Stomach smooth muscle (tissue), 2 donors: Measurements from ENCODE around the gene LRRC53.

Source experiments
- H3K27ac ChIP-seq: one replicate; pipeline ENCODE4 v1.7.0; 2013; ENCODE audit warnings: mild to moderate bottlenecking, low read length, inconsistent platforms
- H3K27me3 ChIP-seq, 2 donors: one replicate each; pipeline ENCODE4 v1.7.0; 2013; ENCODE audit warnings: low read length in 2 of 2; ENCODE audit not compliant: insufficient read depth in 2 of 2, control insufficient read depth in 1 of 2
- H3K36me3 ChIP-seq, 2 donors: one replicate each; pipeline ENCODE4 v1.7.0; 2013; ENCODE audit warnings: low read length in 2 of 2; ENCODE audit not compliant: control insufficient read depth in 2 of 2, insufficient read depth in 2 of 2
- H3K4me1 ChIP-seq: one replicate; pipeline ENCODE4 v1.7.0; 2013; ENCODE audit warnings: low read length; ENCODE audit not compliant: control insufficient read depth, insufficient read depth
- H3K4me3 ChIP-seq, 2 donors: one replicate each; pipeline ENCODE4 v1.7.0; 2013; ENCODE audit warnings: low read length in 2 of 2
- H3K9ac ChIP-seq, 2 donors: one replicate each; pipeline ENCODE4 v1.7.0; 2013; ENCODE audit warnings: low read length in 2 of 2, mild to moderate bottlenecking in 1 of 2
- H3K9me3 ChIP-seq, 2 donors: one replicate each; pipeline ENCODE4 v1.7.0; 2013; ENCODE audit warnings: low read length in 2 of 2; ENCODE audit not compliant: control insufficient read depth in 2 of 2
- donor health status: healthy.
- donor health status: Pancreatic carcinoma.

LRRC53 gene

GRCh38 chr1:74498901-74499300, 13.5 kb downstream of the LRRC53 start:
- Histone ChIP-seq H3K36me3 (no peaks in the 10 kb centered on the region), H3K4me3 (no peak overlapping the region), H3K27ac (no peak overlapping the region), H3K9ac (no peak overlapping the region), H3K4me1 (peaks cover 8% of the 10 kb centered on the region), H3K9me3 (no peaks in the 10 kb centered on the region), H3K27me3 (no peaks in the 10 kb centered on the region)

- H3K36me3 ChIP-seq: no peaks in the 10 kb centered on the region
- no peaks in the 10 kb centered on the region for H3K27me3 ChIP-seq
- peaks cover 8% of the 10 kb centered on the region for H3K4me1 ChIP-seq
- no peak overlapping the region for H3K27ac ChIP-seq
- H3K9me3 ChIP-seq: no peaks in the 10 kb centered on the region
- no peak overlapping the region for H3K9ac ChIP-seq
- H3K4me3 ChIP-seq: no peak overlapping the region
These were observed 15.7 kb downstream of the LRRC53 start for GRCh38 chr1:74496669-74497068.

- Histone ChIP-seq H3K4me3 (no peak overlapping the region), H3K9me3 (no peaks in the 10 kb centered on the region), H3K36me3 (no peaks in the 10 kb centered on the region), H3K4me1 (no peaks in the 10 kb centered on the region), H3K9ac (no peak overlapping the region), H3K27ac (no peak overlapping the region), H3K27me3 (no peaks in the 10 kb centered on the region)
These were observed 26.4 kb downstream of the LRRC53 start for GRCh38 chr1:74486036-74486435.

GRCh38 chr1:74485622-74486021, 26.8 kb downstream of the LRRC53 start:
- H3K4me3 ChIP-seq: no peak overlapping the region
- no peaks in the 10 kb centered on the region for H3K9me3 ChIP-seq
- H3K27me3 ChIP-seq: no peaks in the 10 kb centered on the region
- H3K27ac ChIP-seq: no peak overlapping the region
- no peaks in the 10 kb centered on the region for H3K4me1 ChIP-seq
- H3K36me3 ChIP-seq: no peaks in the 10 kb centered on the region
- H3K9ac ChIP-seq: no peak overlapping the region

- no peaks in the 10 kb centered on the region for H3K36me3 ChIP-seq
- H3K4me3 ChIP-seq: no peak overlapping the region
- no peaks in the 10 kb centered on the region for H3K9me3 ChIP-seq
- H3K4me1 ChIP-seq: no peaks in the 10 kb centered on the region
- no peak overlapping the region for H3K27ac ChIP-seq
- no peaks in the 10 kb centered on the region for H3K27me3 ChIP-seq
- no peak overlapping the region for H3K9ac ChIP-seq
These were observed 30.8 kb downstream of the LRRC53 start for GRCh38 chr1:74481607-74482006.

- no peaks in the 10 kb centered on the region for H3K27me3 ChIP-seq
- no peaks in the 10 kb centered on the region for H3K9me3 ChIP-seq
- H3K9ac ChIP-seq: no peak overlapping the region
- H3K27ac ChIP-seq: no peak overlapping the region
- H3K4me3 ChIP-seq: no peak overlapping the region
- H3K4me1 ChIP-seq: no peaks in the 10 kb centered on the region
- no peaks in the 10 kb centered on the region for H3K36me3 ChIP-seq
These were observed 32.3 kb downstream of the LRRC53 start for GRCh38 chr1:74480068-74480467.

- no peak overlapping the region for H3K9ac ChIP-seq
- no peaks in the 10 kb centered on the region for H3K9me3 ChIP-seq
- no peak overlapping the region for H3K4me3 ChIP-seq
- no peaks in the 10 kb centered on the region for H3K4me1 ChIP-seq
- no peak overlapping the region for H3K27ac ChIP-seq
- H3K36me3 ChIP-seq: no peaks in the 10 kb centered on the region
- H3K27me3 ChIP-seq: no peaks in the 10 kb centered on the region
These were observed 33.4 kb downstream of the LRRC53 start for GRCh38 chr1:74478979-74479378.

- Histone ChIP-seq H3K36me3 (no peaks in the 10 kb centered on the region), H3K9me3 (no peaks in the 10 kb centered on the region), H3K27ac (no peak overlapping the region), H3K27me3 (no peaks in the 10 kb centered on the region), H3K9ac (no peak overlapping the region), H3K4me1 (no peaks in the 10 kb centered on the region), H3K4me3 (no peak overlapping the region)
These were observed 37.8 kb downstream of the LRRC53 start for GRCh38 chr1:74474585-74474984.

- H3K4me1 ChIP-seq: no peaks in the 10 kb centered on the region
- H3K36me3 ChIP-seq: no peaks in the 10 kb centered on the region
- H3K27me3 ChIP-seq: no peaks in the 10 kb centered on the region
- H3K4me3 ChIP-seq: no peak overlapping the region
- no peaks in the 10 kb centered on the region for H3K9me3 ChIP-seq
- H3K27ac ChIP-seq: no peak overlapping the region
- no peak overlapping the region for H3K9ac ChIP-seq
These were observed 40.9 kb downstream of the LRRC53 start for GRCh38 chr1:74471470-74471869.

GRCh38 chr1:74470936-74471335, 41.5 kb downstream of the LRRC53 start:
- Histone ChIP-seq H3K9ac (no peak overlapping the region), H3K27ac (no peak overlapping the region), H3K4me1 (no peaks in the 10 kb centered on the region), H3K4me3 (no peak overlapping the region), H3K27me3 (no peaks in the 10 kb centered on the region), H3K36me3 (no peaks in the 10 kb centered on the region), H3K9me3 (no peaks in the 10 kb centered on the region)

GRCh38 chr1:74470251-74470650, 42.2 kb downstream of the LRRC53 start:
- H3K36me3 ChIP-seq: no peaks in the 10 kb centered on the region
- no peaks in the 10 kb centered on the region for H3K4me1 ChIP-seq
- H3K27me3 ChIP-seq: no peaks in the 10 kb centered on the region
- no peak overlapping the region for H3K27ac ChIP-seq
- no peak overlapping the region for H3K9ac ChIP-seq
- no peaks in the 10 kb centered on the region for H3K9me3 ChIP-seq
- no peak overlapping the region for H3K4me3 ChIP-seq
